Lower lobe of right lung (tissue), 2 donors: ENCODE measurements around the gene MYOT. TPM values are rescaled to one million over a fixed set of nuclear protein-coding genes. Genes with fewer than 3 reads are reported as not detected.
A peak's percentile ranks its signal among the peaks of the same experiment; 100 is the strongest.
"Not testable (repeated sequence)": the region's sequence is repeated elsewhere in the genome, so short reads cannot be mapped to it uniquely, and the experiment has no call there.

Experiments
- ATAC-seq, 2 donors: fragments of 200-7000 bp; cut with Tn5 transposase; one replicate each; pipeline ENCODE4 v1.9.1; 2020 to 2022; ENCODE audit warnings: mild to moderate bottlenecking in 2 of 2, moderate library complexity in 2 of 2
- DNase-seq: peaks from one replicate; pipeline ENCODE4 v3.0.0-alpha.2; 2020
- H3K27ac ChIP-seq: fragments of 200-600 bp; one replicate; pipeline ENCODE4 v1.8.0; 2022
- H3K27me3 ChIP-seq: fragments of 200-600 bp; one replicate; pipeline ENCODE4 v1.8.0; 2022; ENCODE audit warnings: low read depth
- H3K36me3 ChIP-seq: fragments of 200-600 bp; one replicate; pipeline ENCODE4 v1.8.0; 2022; ENCODE audit warnings: mild to moderate bottlenecking
- H3K4me1 ChIP-seq: fragments of 200-600 bp; one replicate; pipeline ENCODE4 v1.8.0; 2022
- H3K4me3 ChIP-seq: fragments of 200-600 bp; one replicate; pipeline ENCODE4 v1.8.0; 2022; ENCODE audit warnings: mild to moderate bottlenecking
- H3K9me3 ChIP-seq: fragments of 200-600 bp; one replicate; pipeline ENCODE4 v1.8.0; 2022
- intact Hi-C: fragments of 100-400 bp; cut with DNase I; formaldehyde crosslinking; loops from one replicate; pipeline ENCODE4 v1.11.0; 2022
- total RNA-seq: library from RNA; stranded (reverse); fragmentation: NEBNext Ultra II Directional; extraction: Animal tissue kit (Norgen Biotek cat#: 25700); gene quantifications from one replicate; pipeline ENCODE4 v1.2.1, GENCODE V29; 2021
- TF ChIP-seq, protein P1 (sequence below): fragments of 200-600 bp; IDR thresholded peaks from one replicate; pipeline ENCODE4 v1.8.0; 2022; ENCODE audit warnings: antibody characterized with exemption, mild to moderate bottlenecking
- donor health status: DM: no; HTN: yes; CAD: no; lungs with severe emphysema.

MYOT gene
- total RNA-seq, 1 donor from 2014 or later: not detected

DNA sequence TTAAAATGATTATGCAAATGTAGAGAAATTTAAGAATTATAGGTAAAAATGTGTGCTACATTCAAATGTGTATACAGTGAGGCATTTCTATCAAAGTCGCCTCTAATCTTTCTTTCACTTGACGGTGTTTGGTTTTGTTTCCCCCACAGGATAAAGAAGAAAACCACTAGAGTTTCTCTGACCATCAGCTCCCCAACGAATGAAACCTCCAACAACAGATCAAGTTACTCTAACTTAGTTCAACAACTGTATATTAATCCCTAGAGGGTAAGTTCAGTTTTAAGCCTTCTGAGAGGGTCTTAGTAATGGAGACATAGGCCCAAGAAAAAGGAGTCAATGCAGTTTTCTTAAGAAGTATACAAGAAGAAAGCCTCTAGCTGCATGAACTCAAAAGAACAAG lies 11.5 kb upstream of the MYOT start:
- H3K4me1 ChIP-seq: peaks cover 18% of the 10 kb centered on the region
- no peak for DNase-seq
- no peaks in the 10 kb centered on the region for H3K27me3 ChIP-seq
- no peak for ATAC-seq
- no peak overlapping the region for H3K27ac ChIP-seq
- TF ChIP-seq, protein P1, sequence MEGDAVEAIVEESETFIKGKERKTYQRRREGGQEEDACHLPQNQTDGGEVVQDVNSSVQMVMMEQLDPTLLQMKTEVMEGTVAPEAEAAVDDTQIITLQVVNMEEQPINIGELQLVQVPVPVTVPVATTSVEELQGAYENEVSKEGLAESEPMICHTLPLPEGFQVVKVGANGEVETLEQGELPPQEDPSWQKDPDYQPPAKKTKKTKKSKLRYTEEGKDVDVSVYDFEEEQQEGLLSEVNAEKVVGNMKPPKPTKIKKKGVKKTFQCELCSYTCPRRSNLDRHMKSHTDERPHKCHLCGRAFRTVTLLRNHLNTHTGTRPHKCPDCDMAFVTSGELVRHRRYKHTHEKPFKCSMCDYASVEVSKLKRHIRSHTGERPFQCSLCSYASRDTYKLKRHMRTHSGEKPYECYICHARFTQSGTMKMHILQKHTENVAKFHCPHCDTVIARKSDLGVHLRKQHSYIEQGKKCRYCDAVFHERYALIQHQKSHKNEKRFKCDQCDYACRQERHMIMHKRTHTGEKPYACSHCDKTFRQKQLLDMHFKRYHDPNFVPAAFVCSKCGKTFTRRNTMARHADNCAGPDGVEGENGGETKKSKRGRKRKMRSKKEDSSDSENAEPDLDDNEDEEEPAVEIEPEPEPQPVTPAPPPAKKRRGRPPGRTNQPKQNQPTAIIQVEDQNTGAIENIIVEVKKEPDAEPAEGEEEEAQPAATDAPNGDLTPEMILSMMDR: no peak
- intact Hi-C loops: no loop called here
- no peaks in the 10 kb centered on the region for H3K36me3 ChIP-seq
- no peaks in the 10 kb centered on the region for H3K9me3 ChIP-seq
- no peak overlapping the region for H3K4me3 ChIP-seq

DNA sequence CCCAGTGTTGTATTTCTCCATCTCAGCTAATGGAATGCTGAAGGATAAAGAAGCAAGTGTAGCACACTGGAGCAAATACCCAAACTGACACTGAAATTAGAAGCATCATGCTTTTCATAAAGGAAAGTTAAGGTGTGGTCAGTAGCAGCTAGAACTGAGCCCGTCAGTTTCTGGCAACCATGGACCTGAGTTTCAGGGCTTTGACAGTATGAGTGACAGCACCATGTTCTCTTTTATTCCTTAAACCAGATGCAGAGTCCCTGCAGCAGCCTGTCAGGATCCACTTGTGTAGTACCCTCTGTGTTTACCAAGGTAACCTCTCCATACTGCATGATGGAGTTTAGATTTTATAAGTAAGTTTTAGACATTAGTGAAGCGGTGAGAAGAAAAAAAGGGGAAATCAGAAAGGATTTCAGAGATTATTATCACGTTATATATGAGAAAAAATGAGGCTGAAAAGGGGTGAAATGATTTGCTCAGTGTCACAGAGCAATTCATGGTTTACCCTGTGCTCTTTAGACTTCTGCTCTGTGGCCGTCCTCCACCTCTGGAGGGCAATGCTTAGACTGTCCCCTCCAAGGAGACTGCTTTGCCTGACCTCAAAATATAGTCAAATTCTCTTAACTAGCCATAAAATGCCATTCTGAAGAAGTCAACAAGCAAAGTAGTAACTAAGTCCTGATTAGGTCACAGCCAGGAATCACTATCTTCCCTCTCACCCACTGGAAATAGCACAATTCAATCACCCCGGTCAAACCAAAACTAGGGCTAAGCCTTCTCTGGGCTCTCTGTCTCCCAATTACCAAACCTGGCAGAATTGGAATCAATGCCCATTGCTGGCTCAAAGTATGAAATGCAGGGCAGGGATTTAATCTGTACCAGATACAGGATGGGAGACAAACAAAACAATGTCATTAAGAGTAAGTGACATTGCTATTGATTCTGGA lies 10.5 kb upstream of the MYOT start:
- DNase-seq (no peak), ATAC-seq (no peak)
- Histone ChIP-seq H3K36me3 (no peaks in the 10 kb centered on the region), H3K4me3 (no peak overlapping the region), H3K27me3 (no peaks in the 10 kb centered on the region), H3K9me3 (no peaks in the 10 kb centered on the region), H3K27ac (no peak overlapping the region), H3K4me1 (peaks cover 18% of the 10 kb centered on the region)
- intact Hi-C loops: no loop called here
- TF ChIP-seq, protein P1: no peak

DNA sequence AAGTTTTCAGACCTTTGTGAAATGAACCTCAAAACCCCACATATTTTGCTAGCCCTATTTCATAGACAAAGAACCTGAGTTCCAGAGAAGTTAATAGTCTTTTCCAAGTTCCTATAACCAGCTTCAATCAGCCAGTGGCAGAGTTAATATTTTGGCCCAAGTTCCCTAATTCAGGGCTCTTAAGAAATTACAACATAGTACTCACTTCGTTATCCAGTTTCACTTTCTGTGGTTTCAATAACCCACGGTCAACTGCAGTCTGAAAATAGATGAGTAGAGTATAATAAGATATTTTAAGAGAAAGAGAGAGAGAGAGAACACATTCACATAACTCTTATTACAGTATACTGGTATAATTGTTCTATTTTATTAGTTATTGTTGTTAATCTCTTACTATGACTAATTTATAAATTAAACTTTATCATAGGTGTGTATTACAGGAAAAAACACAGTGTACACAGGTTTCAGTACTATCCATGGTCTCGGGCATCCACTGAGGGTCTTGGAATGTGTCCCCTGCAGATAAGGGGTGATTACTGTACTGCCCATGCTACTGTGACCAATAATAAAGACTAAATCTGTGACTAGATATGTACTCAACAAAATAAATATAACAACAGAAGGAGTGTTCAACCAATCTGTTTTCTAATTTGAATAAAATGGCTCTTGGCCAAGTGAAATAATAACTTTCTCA lies 9.3 kb upstream of the MYOT start:
- Histone ChIP-seq H3K27ac (no peak overlapping the region), H3K9me3 (no peaks in the 10 kb centered on the region), H3K4me1 (peaks cover 18% of the 10 kb centered on the region), H3K27me3 (no peaks in the 10 kb centered on the region), H3K4me3 (peak overlapping the region; percentile 22), H3K36me3 (no peaks in the 10 kb centered on the region)
- DNase-seq (no peak), ATAC-seq (peak; percentile 81 to 92)
- TF ChIP-seq, protein P1: no peak
- intact Hi-C loops: no loop called here

DNA sequence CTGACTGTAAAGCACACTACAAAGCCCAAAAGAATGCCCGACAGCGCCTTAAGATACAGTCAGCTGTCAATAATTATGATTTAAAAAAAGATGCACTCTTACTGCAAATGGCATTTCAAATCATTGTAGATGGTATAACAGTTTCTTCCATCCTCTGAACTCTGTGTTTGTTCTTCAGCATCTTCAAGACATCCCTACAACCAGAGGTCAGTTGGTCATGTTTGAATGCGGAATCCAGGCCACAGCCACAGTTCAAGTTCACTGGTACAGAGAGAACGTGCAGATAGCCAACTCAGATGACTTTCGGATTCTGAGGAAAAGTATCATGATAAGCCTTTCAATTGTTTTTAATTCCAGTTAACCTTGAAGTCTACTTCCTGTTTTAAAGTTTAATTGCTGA lies 8.7 kb upstream of the MYOT start:
- DNase-seq: no peak
- TF ChIP-seq, protein P1: no peak
- Histone ChIP-seq H3K9me3 (no peaks in the 10 kb centered on the region), H3K4me1 (peaks cover 18% of the 10 kb centered on the region), H3K27ac (no peak overlapping the region), H3K36me3 (no peaks in the 10 kb centered on the region), H3K4me3 (peak overlapping the region; percentile 22), H3K27me3 (no peaks in the 10 kb centered on the region)
- intact Hi-C loops: no loop called here
- ATAC-seq: no peak

DNA sequence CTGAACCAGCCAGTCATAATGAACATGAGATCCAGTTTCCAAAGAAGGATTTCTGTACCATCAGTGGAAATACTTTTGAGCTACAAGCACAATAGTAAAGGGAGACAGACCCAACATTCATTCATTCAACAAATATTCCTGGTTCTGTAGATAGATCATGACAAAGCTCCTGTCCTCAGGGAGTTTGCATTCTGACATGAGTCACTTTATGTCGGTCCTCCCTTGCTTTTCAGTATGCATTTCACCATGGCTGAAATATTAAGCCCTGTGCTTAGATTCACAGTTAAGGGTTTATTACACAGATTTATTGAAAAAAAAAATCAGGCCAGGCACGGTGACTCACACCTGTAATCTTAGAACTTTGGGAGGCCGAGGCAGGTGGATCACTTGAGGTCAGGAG lies 5.4 kb upstream of the MYOT start:
- Histone ChIP-seq H3K27me3 (no peaks in the 10 kb centered on the region), H3K4me1 (peaks cover 18% of the 10 kb centered on the region), H3K4me3 (no peak overlapping the region), H3K9me3 (no peaks in the 10 kb centered on the region), H3K27ac (no peak overlapping the region), H3K36me3 (no peaks in the 10 kb centered on the region)
- DNase-seq (no peak), ATAC-seq (no peak)
- TF ChIP-seq, protein P1: no peak
- intact Hi-C loops: no loop called here

DNA sequence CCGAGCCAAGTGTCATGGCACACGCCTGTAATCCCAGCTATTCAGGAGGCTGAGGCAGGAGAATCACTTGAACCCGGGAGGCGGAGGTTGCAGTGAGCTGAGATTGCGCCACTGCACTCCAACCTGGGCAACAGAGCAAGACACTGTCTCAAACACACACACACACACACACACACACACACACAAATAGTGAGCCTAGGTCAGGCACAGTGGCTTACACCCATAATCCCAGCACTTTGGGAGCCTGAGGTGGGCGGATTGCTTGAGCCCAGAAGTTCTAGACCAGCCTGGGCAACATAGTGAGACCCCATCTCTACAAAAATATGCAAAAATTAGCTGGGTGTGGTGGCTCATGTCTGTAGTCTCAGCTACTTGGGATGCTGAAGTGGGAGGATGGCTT lies 4.0 kb upstream of the MYOT start:
- DNase-seq, H3K4me1 ChIP-seq, H3K27me3 ChIP-seq, H3K27ac ChIP-seq, H3K36me3 ChIP-seq, ATAC-seq, H3K9me3 ChIP-seq, H3K4me3 ChIP-seq, intact Hi-C loops: not testable (repeated sequence)
